Measurements from ENCODE around the gene GNGT2. TPM values are rescaled to one million over a fixed set of nuclear protein-coding genes. Genes with fewer than 3 reads are reported as not detected.

The GNGT2 gene
- total RNA-seq, 4 donors from 2014 or later = 0.68 to 4.0 TPM; not detected in 2

DNA sequence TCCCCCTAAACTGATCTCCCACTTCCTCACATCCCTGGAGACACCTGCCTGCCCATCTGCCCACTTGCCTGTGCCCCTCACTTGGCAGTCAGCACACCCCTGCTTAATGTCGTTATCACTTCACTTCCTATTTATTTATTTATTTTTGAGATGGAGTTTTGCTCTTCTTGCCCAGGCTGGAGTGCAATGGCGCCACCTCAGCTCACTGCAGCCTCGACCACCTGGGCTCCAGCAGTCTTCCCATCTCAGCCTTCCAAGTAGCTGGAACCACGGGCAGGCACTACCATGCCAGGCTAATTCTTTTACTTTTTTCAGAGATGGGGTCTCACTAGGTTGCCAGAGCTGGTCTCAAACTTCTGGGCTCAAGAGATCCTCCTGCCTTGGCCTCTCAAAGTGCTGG lies 43.7 kb upstream of the GNGT2 start:
- DNase-seq = no peak
- intact Hi-C loops (cut with DNase I; ENCODE audit: low total_unique reads) = no loop called here
- Histone ChIP-seq H3K27ac (no peak overlapping the region), H3K36me3 (no peaks in the 10 kb centered on the region), H3K27me3 (no peaks in the 10 kb centered on the region), H3K4me3 (no peak overlapping the region), H3K9me3 (no peaks in the 10 kb centered on the region), H3K4me1 (peaks cover 0 to 4% (median 0%) of the 10 kb centered on the region in 4 donors)
- WGBS, 2 donors (ENCODE audit: low coverage in 1 of 2) = 43 to 57% methylated on average over 3 to 4 of the region's 4 CpGs
- TF ChIP-seq POLR2AphosphoS5 (IDR thresholded peaks at IDR 0.05) (no peak), POLR2A (IDR thresholded peaks at IDR 0.05) (no peak), EP300 (IDR thresholded peaks at IDR 0.05; ENCODE audit: low read depth) (no peak)
- TF ChIP-seq, protein P1, sequence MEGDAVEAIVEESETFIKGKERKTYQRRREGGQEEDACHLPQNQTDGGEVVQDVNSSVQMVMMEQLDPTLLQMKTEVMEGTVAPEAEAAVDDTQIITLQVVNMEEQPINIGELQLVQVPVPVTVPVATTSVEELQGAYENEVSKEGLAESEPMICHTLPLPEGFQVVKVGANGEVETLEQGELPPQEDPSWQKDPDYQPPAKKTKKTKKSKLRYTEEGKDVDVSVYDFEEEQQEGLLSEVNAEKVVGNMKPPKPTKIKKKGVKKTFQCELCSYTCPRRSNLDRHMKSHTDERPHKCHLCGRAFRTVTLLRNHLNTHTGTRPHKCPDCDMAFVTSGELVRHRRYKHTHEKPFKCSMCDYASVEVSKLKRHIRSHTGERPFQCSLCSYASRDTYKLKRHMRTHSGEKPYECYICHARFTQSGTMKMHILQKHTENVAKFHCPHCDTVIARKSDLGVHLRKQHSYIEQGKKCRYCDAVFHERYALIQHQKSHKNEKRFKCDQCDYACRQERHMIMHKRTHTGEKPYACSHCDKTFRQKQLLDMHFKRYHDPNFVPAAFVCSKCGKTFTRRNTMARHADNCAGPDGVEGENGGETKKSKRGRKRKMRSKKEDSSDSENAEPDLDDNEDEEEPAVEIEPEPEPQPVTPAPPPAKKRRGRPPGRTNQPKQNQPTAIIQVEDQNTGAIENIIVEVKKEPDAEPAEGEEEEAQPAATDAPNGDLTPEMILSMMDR (IDR thresholded peaks at IDR 0.05) = no peak
- in situ Hi-C loops (cut with MboI; ENCODE audit: low pct_ligation_motif_present in 1 of 4, low pct_unique_long_range_greater_than_20kb in 1 of 4, low sequenced_read_pairs in 3 of 4) = no loop called here

DNA sequence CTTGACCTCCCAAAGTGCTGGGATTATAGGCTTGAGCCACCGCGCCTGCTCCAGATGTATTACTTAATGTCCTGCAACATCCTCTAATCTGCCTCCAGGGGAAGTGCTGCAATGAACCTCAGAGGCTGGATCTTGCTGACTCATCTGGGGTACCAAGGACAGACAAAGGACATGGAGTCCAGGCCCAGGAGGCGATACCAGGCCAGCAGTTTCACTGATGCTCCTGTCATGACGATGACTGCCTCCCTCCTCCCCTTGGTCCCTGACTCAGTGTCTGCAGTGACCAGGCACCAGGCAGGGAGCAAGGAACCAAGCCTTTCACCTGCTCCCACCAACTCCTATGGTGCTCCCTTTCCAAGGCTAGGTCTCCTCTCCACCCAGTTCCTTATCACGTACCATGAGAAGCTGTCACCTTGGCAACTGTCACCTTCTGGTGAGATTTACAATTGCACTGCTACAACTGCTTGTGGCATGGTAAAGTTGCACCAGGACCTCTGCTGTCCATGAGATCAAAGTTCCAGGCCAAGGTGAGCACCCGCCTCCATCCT lies 41.8 kb upstream of the GNGT2 start:
- Histone ChIP-seq H3K36me3 (no peaks in the 10 kb centered on the region), H3K4me3 (no peak overlapping the region), H3K9me3 (no peaks in the 10 kb centered on the region), H3K27ac (no peak overlapping the region), H3K4me1 (peaks cover 0 to 4% (median 0%) of the 10 kb centered on the region in 4 donors), H3K27me3 (no peaks in the 10 kb centered on the region)
- DNase-seq = no peak
- intact Hi-C loops (cut with DNase I; ENCODE audit: low total_unique reads) (no loop called here), in situ Hi-C loops (cut with MboI; ENCODE audit: low pct_ligation_motif_present in 1 of 4, low pct_unique_long_range_greater_than_20kb in 1 of 4, low sequenced_read_pairs in 3 of 4) (no loop called here)
- 80 to 81% methylated on average over 2 to 6 of the region's 6 CpGs for WGBS, 2 donors (ENCODE audit: low coverage in 1 of 2)
- TF ChIP-seq, protein P1 (IDR thresholded peaks at IDR 0.05) = no peak
- TF ChIP-seq EP300 (IDR thresholded peaks at IDR 0.05; ENCODE audit: low read depth) (no peak), POLR2A (IDR thresholded peaks at IDR 0.05) (no peak), POLR2AphosphoS5 (IDR thresholded peaks at IDR 0.05) (no peak)

DNA sequence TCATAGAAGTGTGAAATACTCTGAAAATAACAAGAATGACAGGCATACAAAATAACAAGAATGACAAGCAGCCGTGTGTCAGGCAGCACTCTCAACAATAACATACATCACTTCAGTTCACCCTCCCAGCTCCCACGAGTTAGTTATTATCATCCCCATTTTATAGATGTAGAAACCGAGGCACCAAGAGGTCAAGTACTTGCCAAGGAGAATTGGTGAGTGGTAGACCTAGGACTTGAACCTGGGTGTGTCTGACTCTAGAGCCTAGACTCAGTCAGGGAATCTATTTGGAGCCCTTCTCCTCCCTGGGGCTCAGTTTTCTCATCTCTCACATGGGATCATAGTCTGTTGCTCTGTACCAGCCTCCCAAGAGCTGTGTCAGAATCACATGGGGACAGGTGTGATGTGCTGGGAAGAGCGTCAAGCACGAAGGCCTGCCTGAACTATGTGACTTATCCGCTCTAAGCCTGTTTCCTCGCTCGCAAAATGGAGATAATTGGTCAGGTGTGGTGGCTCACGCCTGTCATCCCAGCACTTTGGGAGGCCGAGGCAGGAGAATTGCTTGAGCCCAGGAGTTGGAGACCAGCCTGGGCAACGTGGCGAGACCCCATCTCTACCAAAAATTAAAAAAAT lies 39.6 kb upstream of the GNGT2 start:
- Histone ChIP-seq H3K36me3 (no peaks in the 10 kb centered on the region), H3K27ac (no peak overlapping the region), H3K4me1 (peaks cover 0 to 4% (median 0%) of the 10 kb centered on the region in 4 donors), H3K9me3 (no peaks in the 10 kb centered on the region), H3K27me3 (no peaks in the 10 kb centered on the region), H3K4me3 (no peak overlapping the region)
- intact Hi-C loops (cut with DNase I; ENCODE audit: low total_unique reads) (no loop called here), in situ Hi-C loops (cut with MboI; ENCODE audit: low pct_ligation_motif_present in 1 of 4, low pct_unique_long_range_greater_than_20kb in 1 of 4, low sequenced_read_pairs in 3 of 4) (no loop called here)
- TF ChIP-seq POLR2A (IDR thresholded peaks at IDR 0.05) = no peak
- TF ChIP-seq, protein P1 (IDR thresholded peaks at IDR 0.05) = no peak
- no peak for TF ChIP-seq POLR2AphosphoS5 (IDR thresholded peaks at IDR 0.05)
- no peak for TF ChIP-seq EP300 (IDR thresholded peaks at IDR 0.05; ENCODE audit: low read depth)
- no peak for DNase-seq
- 75 to 78% methylated on average over 2 to 12 of the region's 12 CpGs for WGBS, 2 donors (ENCODE audit: low coverage in 1 of 2)

DNA sequence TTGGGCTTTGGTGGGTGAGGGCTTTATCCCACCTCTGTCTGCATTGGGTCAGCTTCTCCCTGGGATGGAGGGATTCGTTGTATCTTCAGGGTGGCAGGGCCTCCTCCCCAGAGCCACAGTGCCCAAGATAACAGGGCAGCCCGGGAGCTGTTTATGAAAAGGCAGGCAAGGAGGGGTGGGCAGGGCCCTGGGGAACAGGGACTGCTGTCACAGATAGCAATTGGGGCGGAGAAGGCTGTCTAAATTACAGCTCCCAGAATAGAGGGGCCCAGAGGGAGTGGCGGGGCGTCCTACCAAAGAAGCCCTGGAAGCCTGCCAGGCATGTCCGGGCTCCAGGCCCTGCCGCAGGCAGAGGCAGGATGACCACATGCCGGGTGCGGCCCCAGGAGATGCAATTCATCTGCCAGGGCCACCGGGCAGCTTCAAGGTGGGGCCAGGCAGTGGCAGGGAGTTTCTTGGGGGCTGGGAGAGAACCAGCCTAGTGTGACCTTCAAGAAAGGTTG lies 39.0 kb upstream of the GNGT2 start:
- DNase-seq = no peak
- H3K9me3 ChIP-seq = no peaks in the 10 kb centered on the region
- 23% methylated on average over 10 of the region's 10 CpGs; no CpG with 5 or more reads in 1 of the 2 donors for WGBS, 2 donors (ENCODE audit: low coverage in 1 of 2)
- TF ChIP-seq POLR2A (IDR thresholded peaks at IDR 0.05) = no peak
- no peaks in the 10 kb centered on the region for H3K27me3 ChIP-seq
- H3K4me3 ChIP-seq = no peak overlapping the region
- intact Hi-C loops (cut with DNase I; ENCODE audit: low total_unique reads) (no loop called here), in situ Hi-C loops (cut with MboI; ENCODE audit: low pct_ligation_motif_present in 1 of 4, low pct_unique_long_range_greater_than_20kb in 1 of 4, low sequenced_read_pairs in 3 of 4) (no loop called here)
- no peaks in the 10 kb centered on the region for H3K36me3 ChIP-seq
- peaks cover 0 to 4% (median 0%) of the 10 kb centered on the region in 4 donors for H3K4me1 ChIP-seq
- no peak overlapping the region for H3K27ac ChIP-seq

All from transverse colon (tissue), 4 donors.